AG10803 (cell line): ENCODE data around the gene SLC35D2.

ENCODE experiments used
- DNase-seq: peaks from one replicate; pipeline ENCODE4 v3.0.0; 2010; ENCODE audit warnings: low read depth
- H3K4me3 ChIP-seq: 2 replicates; pipeline ENCODE4 v1.5.1; 2011; ENCODE audit warnings: mild to moderate bottlenecking, low read length, control low read depth
- CTCF ChIP-seq: conservative IDR thresholded peaks from 2 replicates; pipeline ENCODE4 v1.5.1; 2011; ENCODE audit warnings: mild to moderate bottlenecking, low read length, control low read depth, inconsistent platforms

The SLC35D2 gene

GRCh38 chr9:96413302-96414221 lies 30.1 kb upstream of the SLC35D2 start:
- H3K4me3 ChIP-seq: no peak overlapping the region
- no peak for TF ChIP-seq CTCF
- no peak for DNase-seq

GRCh38 chr9:96412174-96412913 lies 28.8 kb upstream of the SLC35D2 start:
- no peak for TF ChIP-seq CTCF
- H3K4me3 ChIP-seq: no peak overlapping the region
- no peak for DNase-seq

- TF ChIP-seq CTCF: no peak
- DNase-seq: no peak
- no peak overlapping the region for H3K4me3 ChIP-seq
Observed at GRCh38 chr9:96411129-96411838, 27.8 kb upstream of the SLC35D2 start.

DNA sequence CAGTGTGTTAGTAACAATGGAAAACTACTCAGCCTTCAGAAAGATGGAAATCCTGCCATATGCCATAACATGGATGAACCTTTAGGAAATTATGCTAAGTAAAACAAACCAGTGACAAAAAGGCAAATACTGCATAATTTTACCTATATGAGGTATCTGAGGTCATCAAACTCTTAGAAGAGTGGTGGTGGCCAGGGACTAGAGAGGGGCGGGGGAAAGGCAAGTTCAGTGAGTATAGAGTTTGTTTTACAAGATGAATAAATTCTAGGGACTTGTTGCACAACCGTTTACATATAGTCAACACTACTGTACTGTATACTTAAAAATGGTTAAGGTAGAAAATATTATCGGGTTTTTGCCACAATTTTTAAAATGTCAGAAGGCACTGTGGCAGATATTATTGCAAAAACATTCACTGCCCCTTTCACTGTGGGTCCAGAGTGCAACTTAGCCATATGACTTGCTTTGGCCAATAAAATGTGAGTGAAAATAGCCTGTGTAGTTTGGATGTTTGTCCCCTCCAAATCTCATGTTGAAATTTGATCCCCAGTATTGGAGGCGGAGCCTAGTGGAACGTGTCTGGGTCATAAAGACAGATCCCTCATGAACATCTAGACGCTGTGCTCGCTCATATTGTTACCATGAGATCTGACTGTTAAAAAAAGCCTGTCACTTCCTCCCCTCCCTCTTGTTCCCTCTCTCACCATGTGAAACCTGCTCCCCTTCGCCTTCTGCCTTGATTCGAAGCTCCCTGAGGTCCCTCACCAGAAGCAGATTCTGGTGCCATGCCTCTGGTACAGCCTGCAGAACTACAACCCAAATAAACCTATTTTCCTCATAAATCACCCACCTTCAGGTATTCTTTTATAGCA lies 25.1 kb upstream of the SLC35D2 start:
- no peak for TF ChIP-seq CTCF
- DNase-seq: no peak
- H3K4me3 ChIP-seq: no peak overlapping the region

DNA sequence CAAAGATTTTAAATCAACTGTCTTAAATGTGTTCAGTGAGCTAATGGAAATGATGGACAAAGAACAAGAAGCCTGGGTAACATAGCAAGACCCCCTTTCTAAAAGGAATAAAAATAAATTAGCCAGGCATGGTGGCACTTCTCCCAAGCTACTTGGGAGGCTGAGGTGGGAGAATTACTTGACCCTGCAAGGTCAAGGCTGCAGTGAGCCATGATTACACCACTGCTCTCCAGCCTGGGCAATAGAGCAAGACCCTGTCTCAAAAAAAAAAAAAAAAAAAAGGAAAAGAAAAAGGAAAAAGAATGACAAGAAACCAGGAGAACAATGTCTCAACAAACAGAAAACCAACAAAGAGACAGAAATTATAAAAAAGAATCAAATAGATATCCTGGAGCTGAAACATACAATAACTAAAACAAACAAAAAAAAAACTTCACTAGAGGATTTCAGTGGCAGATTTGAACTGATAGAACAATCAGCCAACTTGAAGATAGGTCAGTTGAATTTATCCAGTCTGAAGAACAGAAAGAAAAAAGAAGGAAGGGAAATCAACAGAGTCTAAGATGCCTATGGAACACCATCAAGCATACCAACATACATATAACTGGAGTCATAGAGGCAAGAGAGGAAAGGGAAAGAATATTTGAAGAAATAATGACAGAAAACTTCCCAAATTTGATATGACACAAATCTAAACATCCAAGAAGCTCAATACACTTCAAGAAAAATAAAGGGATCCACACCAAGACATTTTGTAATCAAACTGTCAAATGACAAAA lies 16.8 kb upstream of the SLC35D2 start:
- no peak for DNase-seq
- no peak overlapping the region for H3K4me3 ChIP-seq
- TF ChIP-seq CTCF: no peak

- TF ChIP-seq CTCF: no peak
Observed at GRCh38 chr9:96399325-96399633, 15.8 kb upstream of the SLC35D2 start.

More at GRCh38 chr9:96399325-96399633, 15.8 kb upstream of the SLC35D2 start:
- DNase-seq: no peak
- H3K4me3 ChIP-seq: no peak overlapping the region
